Loucy (cell line): ENCODE results near the gene SPI1.

Experiments
- H2AFZ ChIP-seq: fragments of 200-600 bp; sonication (generic); 2 replicates; pipeline ENCODE4 v1.6.0; 2016; ENCODE audit warnings: antibody characterized with exemption, mild to moderate bottlenecking, low read length, moderate library complexity
- H3F3A ChIP-seq: fragments of 200-600 bp; 2 replicates; pipeline ENCODE4 v1.6.0; 2016; ENCODE audit warnings: antibody characterized with exemption, low read depth, mild to moderate bottlenecking
- H3K27me3 ChIP-seq: fragments of 200-600 bp; sonication (generic); 2 replicates; pipeline ENCODE4 v1.6.1; 2014; ENCODE audit warnings: low read length, mild to moderate bottlenecking; ENCODE audit not compliant: insufficient read depth, poor library complexity, severe bottlenecking
- H3K36me3 ChIP-seq: fragments of 200-600 bp; sonication (generic); 2 replicates; pipeline ENCODE4 v1.6.1; 2016; ENCODE audit warnings: low read length; ENCODE audit not compliant: insufficient read depth
- H3K4me1 ChIP-seq: fragments of 200-600 bp; sonication (generic); 2 replicates; pipeline ENCODE4 v1.5.1; 2014; ENCODE audit warnings: low read length, mild to moderate bottlenecking; ENCODE audit not compliant: insufficient read depth, poor library complexity, severe bottlenecking
- H3K4me2 ChIP-seq: fragments of 200-600 bp; sonication (generic); 2 replicates; pipeline ENCODE4 v1.6.0; 2014; ENCODE audit warnings: antibody characterized with exemption, low read length, low read depth, mild to moderate bottlenecking; ENCODE audit not compliant: poor library complexity, severe bottlenecking
- H3K4me3 ChIP-seq: fragments of 200-600 bp; sonication (generic); 2 replicates; pipeline ENCODE4 v1.5.1; 2014; ENCODE audit warnings: low read length, mild to moderate bottlenecking, mixed read lengths; ENCODE audit not compliant: poor library complexity, severe bottlenecking
- H3K79me2 ChIP-seq: fragments of 200-600 bp; sonication (generic); 2 replicates; pipeline ENCODE4 v1.6.1; 2014; ENCODE audit warnings: low read length; ENCODE audit not compliant: insufficient read depth
- H3K9ac ChIP-seq: fragments of 200-600 bp; sonication (generic); 2 replicates; pipeline ENCODE4 v1.6.0; 2014; ENCODE audit warnings: mild to moderate bottlenecking, low read depth, low read length, moderate library complexity; ENCODE audit not compliant: poor library complexity, severe bottlenecking
- H3K9me2 ChIP-seq: fragments of 200-600 bp; sonication (generic); replicated peaks from 2 replicates; pipeline ENCODE4 v1.6.1; 2016; ENCODE audit warnings: low read depth, low read length, mixed read lengths
- H3K9me3 ChIP-seq: fragments of 200-600 bp; sonication (generic); 2 replicates; pipeline ENCODE4 v1.6.1; 2014; ENCODE audit warnings: mild to moderate bottlenecking, antibody characterized with exemption, low read length, low read depth; ENCODE audit not compliant: insufficient read depth
- H4K20me1 ChIP-seq: fragments of 200-600 bp; sonication (generic); 2 replicates; pipeline ENCODE4 v1.6.0; 2014; ENCODE audit warnings: antibody characterized with exemption, low read length, mild to moderate bottlenecking; ENCODE audit not compliant: insufficient read depth, poor library complexity, severe bottlenecking
- EZH2phosphoT487 ChIP-seq: fragments of 200-600 bp; IDR thresholded peaks from 2 replicates; pipeline ENCODE4 v1.6.1; 2018; ENCODE audit warnings: antibody characterized with exemption, mild to moderate bottlenecking, moderate library complexity, borderline replicate concordance
- TF ChIP-seq, protein P1 (sequence below): fragments of 200-600 bp; sonication (generic); conservative IDR thresholded peaks from 2 replicates; pipeline ENCODE4 v1.5.1; 2014; ENCODE audit warnings: mild to moderate bottlenecking, antibody characterized with exemption, low read length

SPI1 gene

DNA sequence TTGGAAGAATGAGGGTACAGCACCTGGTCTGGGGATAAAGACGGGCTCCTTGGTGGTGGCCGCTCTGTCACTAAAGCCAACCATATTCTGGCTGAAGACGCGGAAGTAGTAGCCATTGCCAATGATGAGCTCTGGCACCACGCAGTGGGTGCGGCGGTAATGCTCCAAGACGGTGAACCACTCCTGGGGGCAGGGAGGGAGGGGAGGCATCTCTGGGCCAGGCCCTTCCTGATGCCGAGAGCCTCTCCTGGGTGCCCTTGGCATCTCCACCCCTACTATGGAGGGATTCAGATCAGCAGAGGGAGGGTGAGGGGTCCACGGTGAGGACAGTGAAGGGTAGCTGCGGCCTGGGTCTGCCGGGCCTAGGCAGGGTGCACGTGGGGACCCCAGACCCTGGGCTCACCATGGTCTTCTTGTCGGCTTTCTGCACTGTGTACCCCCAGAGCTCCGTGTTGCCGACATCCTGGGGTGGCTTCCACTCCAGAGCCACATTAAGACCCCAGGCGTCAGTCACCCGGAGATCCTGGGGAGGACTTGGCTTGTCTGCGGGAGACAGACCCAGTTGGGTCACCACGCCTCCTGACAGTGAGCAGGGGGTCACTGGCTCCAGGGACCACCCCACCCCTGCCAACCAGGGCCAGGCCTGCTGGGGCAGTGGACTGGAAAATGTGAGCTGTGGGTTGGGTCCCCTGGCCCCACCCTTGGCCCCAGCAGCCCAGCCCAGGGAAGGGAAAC lies 45.4 kb downstream of the SPI1 start:
- H3K4me1 ChIP-seq = no peaks in the 10 kb centered on the region
- H3K9me3 ChIP-seq = no peaks in the 10 kb centered on the region
- TF ChIP-seq, protein P1, sequence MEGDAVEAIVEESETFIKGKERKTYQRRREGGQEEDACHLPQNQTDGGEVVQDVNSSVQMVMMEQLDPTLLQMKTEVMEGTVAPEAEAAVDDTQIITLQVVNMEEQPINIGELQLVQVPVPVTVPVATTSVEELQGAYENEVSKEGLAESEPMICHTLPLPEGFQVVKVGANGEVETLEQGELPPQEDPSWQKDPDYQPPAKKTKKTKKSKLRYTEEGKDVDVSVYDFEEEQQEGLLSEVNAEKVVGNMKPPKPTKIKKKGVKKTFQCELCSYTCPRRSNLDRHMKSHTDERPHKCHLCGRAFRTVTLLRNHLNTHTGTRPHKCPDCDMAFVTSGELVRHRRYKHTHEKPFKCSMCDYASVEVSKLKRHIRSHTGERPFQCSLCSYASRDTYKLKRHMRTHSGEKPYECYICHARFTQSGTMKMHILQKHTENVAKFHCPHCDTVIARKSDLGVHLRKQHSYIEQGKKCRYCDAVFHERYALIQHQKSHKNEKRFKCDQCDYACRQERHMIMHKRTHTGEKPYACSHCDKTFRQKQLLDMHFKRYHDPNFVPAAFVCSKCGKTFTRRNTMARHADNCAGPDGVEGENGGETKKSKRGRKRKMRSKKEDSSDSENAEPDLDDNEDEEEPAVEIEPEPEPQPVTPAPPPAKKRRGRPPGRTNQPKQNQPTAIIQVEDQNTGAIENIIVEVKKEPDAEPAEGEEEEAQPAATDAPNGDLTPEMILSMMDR = no peak
- no peak for TF ChIP-seq EZH2phosphoT487
- no peak overlapping the region for H3K4me3 ChIP-seq
- H3K9me2 ChIP-seq = no peaks in the 10 kb centered on the region
- no peak overlapping the region for H2AFZ ChIP-seq
- H3K27me3 ChIP-seq = no peaks in the 10 kb centered on the region
- H4K20me1 ChIP-seq = no peaks in the 10 kb centered on the region
- no peak overlapping the region for H3K9ac ChIP-seq
- H3K79me2 ChIP-seq = no peaks in the 10 kb centered on the region
- no peak overlapping the region for H3K4me2 ChIP-seq
- peaks cover 3% of the 10 kb centered on the region; the same call in 1 of the 2 replicates for H3K36me3 ChIP-seq
- H3F3A ChIP-seq = no peaks in the 10 kb centered on the region

- H3K9me3 ChIP-seq = no peaks in the 10 kb centered on the region
Observed at GRCh38 chr11:47332303-47332711, 46.0 kb downstream of the SPI1 start.

DNA sequence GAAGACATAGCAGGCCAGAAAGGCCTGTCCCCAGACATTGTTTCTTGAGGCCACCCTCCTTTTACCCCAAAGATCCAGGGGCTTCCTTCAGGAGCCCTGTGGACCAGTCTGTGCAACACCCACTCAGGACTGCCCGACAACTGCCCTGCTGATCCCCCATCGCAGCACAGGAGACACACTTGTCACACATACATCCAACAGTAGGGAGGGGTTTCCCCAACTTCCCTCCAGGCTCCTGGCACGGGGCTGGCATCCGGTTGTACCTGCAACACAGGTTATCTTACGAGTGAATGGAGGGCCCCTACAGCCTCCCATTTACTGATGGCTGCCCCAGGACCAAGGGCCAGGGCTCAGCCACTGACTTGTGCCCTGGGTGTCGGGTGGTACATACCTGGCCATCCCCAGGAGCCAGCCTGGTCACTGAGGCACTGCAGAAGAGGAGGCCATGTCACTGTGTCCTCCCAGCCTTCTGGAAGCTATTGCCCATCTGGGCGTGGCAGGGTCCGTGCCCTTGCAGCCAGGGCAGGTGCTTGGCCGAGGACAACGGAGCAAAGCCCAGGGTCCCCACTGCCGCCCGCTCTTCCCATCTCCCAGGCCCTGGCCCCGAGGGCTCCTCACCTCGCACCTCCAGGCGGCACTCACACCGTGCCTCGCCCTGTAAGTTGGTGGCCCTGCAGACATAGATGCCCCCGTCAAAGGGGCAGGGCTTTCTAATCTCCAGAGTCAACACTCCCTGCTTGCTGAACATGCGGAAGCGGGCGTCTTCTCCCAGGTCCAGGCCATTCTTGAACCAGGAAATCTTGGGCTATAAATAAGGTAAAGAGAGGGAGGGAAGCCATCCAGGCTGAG lies 46.7 kb downstream of the SPI1 start:
- no peaks in the 10 kb centered on the region for H3K79me2 ChIP-seq
- H2AFZ ChIP-seq = no peak overlapping the region
- no peaks in the 10 kb centered on the region for H3K9me3 ChIP-seq
- no peaks in the 10 kb centered on the region for H3F3A ChIP-seq
- H3K9ac ChIP-seq = no peak overlapping the region
- H3K4me1 ChIP-seq = no peaks in the 10 kb centered on the region
- no peaks in the 10 kb centered on the region for H4K20me1 ChIP-seq
- H3K36me3 ChIP-seq = peaks cover 3% of the 10 kb centered on the region; the same call in 1 of the 2 replicates
- no peak overlapping the region for H3K4me3 ChIP-seq
- TF ChIP-seq EZH2phosphoT487 = no peak
- H3K4me2 ChIP-seq = no peak overlapping the region
- H3K9me2 ChIP-seq = no peaks in the 10 kb centered on the region
- no peaks in the 10 kb centered on the region for H3K27me3 ChIP-seq

More at GRCh38 chr11:47332303-47332711, 46.0 kb downstream of the SPI1 start:
- no peaks in the 10 kb centered on the region for H3K27me3 ChIP-seq
- peaks cover 3% of the 10 kb centered on the region; the same call in 1 of the 2 replicates for H3K36me3 ChIP-seq
- H3K4me1 ChIP-seq = no peaks in the 10 kb centered on the region
- no peaks in the 10 kb centered on the region for H3K9me2 ChIP-seq
- H3K9ac ChIP-seq = no peak overlapping the region
- no peak overlapping the region for H3K4me2 ChIP-seq
- H4K20me1 ChIP-seq = no peaks in the 10 kb centered on the region
- H3F3A ChIP-seq = no peaks in the 10 kb centered on the region
- TF ChIP-seq EZH2phosphoT487 = no peak
- TF ChIP-seq, protein P1 = no peak
- H3K79me2 ChIP-seq = no peaks in the 10 kb centered on the region
- no peak overlapping the region for H2AFZ ChIP-seq
- no peak overlapping the region for H3K4me3 ChIP-seq
